ENCODE results near the gene THRA.

The THRA gene

GRCh38 chr17:40086150-40087044 lies 23.6 kb downstream of the THRA start:
- Histone ChIP-seq H3K27ac (ENCODE audit: low read depth, low read length) (no peak overlapping the region), H4K20me1 (ENCODE audit: control insufficient read depth, insufficient read depth, low read depth, low read length) (no peaks in the 10 kb centered on the region), H3K27me3 (ENCODE audit: control insufficient read depth, low read length) (no peaks in the 10 kb centered on the region), H3K79me2 (ENCODE audit: control insufficient read depth, low read length) (no peaks in the 10 kb centered on the region), H3K4me2 (ENCODE audit: low read length) (no peak overlapping the region), H3K9me2 (replicated peaks; ENCODE audit: control insufficient read depth, low read length) (no peaks in the 10 kb centered on the region), H3K36me3 (ENCODE audit: control insufficient read depth, low read length) (no peaks in the 10 kb centered on the region), H3F3A (ENCODE audit: control insufficient read depth, insufficient read depth) (no peaks in the 10 kb centered on the region), H3K4me1 (ENCODE audit: control insufficient read depth, low read length) (no peaks in the 10 kb centered on the region), H3K4me3 (ENCODE audit: low read length) (no peak overlapping the region), H3K9me3 (ENCODE audit: control insufficient read depth, insufficient read depth, low read length) (no peaks in the 10 kb centered on the region)
- TF ChIP-seq, protein P1, sequence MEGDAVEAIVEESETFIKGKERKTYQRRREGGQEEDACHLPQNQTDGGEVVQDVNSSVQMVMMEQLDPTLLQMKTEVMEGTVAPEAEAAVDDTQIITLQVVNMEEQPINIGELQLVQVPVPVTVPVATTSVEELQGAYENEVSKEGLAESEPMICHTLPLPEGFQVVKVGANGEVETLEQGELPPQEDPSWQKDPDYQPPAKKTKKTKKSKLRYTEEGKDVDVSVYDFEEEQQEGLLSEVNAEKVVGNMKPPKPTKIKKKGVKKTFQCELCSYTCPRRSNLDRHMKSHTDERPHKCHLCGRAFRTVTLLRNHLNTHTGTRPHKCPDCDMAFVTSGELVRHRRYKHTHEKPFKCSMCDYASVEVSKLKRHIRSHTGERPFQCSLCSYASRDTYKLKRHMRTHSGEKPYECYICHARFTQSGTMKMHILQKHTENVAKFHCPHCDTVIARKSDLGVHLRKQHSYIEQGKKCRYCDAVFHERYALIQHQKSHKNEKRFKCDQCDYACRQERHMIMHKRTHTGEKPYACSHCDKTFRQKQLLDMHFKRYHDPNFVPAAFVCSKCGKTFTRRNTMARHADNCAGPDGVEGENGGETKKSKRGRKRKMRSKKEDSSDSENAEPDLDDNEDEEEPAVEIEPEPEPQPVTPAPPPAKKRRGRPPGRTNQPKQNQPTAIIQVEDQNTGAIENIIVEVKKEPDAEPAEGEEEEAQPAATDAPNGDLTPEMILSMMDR (IDR thresholded peaks at IDR 0.05; ENCODE audit: low read depth, low read length, poor library complexity, severe bottlenecking), result peak; percentile 97
- no peak for TF ChIP-seq EZH2phosphoT487 (IDR thresholded peaks at IDR 0.05; ENCODE audit: borderline replicate concordance, low read length)

- no peak overlapping the region for H3K4me2 ChIP-seq (ENCODE audit: low read length)
These were observed 24.5 kb downstream of the THRA start for GRCh38 chr17:40087049-40087794.

DNA sequence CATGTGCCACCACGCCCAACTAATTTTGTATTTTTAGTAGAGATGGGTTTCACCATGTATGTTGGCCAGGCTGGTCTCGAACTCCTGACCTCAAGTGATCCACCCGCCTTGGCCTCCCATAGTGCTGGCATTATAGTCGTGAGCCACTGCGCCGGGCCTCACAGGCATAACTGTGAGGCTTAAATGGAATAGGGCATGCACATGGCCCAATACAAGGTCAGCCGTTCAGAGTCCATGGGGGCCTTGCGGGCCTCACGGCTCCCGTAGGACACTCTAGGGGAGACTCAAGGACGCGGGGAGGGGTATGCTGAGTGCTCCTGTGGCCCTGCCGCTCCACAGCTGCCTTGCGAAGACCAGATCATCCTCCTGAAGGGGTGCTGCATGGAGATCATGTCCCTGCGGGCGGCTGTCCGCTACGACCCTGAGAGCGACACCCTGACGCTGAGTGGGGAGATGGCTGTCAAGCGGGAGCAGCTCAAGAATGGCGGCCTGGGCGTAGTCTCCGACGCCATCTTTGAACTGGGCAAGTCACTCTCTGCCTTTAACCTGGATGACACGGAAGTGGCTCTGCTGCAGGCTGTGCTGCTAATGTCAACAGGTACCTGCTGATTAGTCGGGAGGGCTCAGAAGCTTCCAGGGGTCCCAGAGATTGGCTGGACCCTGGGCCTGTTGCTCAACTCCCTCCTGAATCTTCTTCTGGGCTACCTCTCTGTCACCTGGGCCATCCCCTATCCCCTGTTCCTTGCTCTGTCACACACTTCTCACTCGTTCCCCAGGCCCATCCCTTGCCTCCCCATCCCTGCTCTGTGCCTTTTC lies 25.3 kb downstream of the THRA start:
- H3K4me2 ChIP-seq (ENCODE audit: low read length), result no peak overlapping the region
- no peaks in the 10 kb centered on the region for H3K79me2 ChIP-seq (ENCODE audit: control insufficient read depth, low read length)
- no peak for TF ChIP-seq EZH2phosphoT487 (IDR thresholded peaks at IDR 0.05; ENCODE audit: borderline replicate concordance, low read length)
- H3K4me1 ChIP-seq (ENCODE audit: control insufficient read depth, low read length), result no peaks in the 10 kb centered on the region
- H3F3A ChIP-seq (ENCODE audit: control insufficient read depth, insufficient read depth), result no peaks in the 10 kb centered on the region
- no peaks in the 10 kb centered on the region for H3K27me3 ChIP-seq (ENCODE audit: control insufficient read depth, low read length)
- no peaks in the 10 kb centered on the region for H4K20me1 ChIP-seq (ENCODE audit: control insufficient read depth, insufficient read depth, low read depth, low read length)
- no peaks in the 10 kb centered on the region for H3K9me3 ChIP-seq (ENCODE audit: control insufficient read depth, insufficient read depth, low read length)
- H3K4me3 ChIP-seq (ENCODE audit: low read length), result no peak overlapping the region
- H3K36me3 ChIP-seq (ENCODE audit: control insufficient read depth, low read length), result no peaks in the 10 kb centered on the region
- H3K9me2 ChIP-seq (replicated peaks; ENCODE audit: control insufficient read depth, low read length), result no peaks in the 10 kb centered on the region
- no peak overlapping the region for H3K27ac ChIP-seq (ENCODE audit: low read depth, low read length)

More at GRCh38 chr17:40087049-40087794, 24.5 kb downstream of the THRA start:
- no peaks in the 10 kb centered on the region for H4K20me1 ChIP-seq (ENCODE audit: control insufficient read depth, insufficient read depth, low read depth, low read length)
- H3K27ac ChIP-seq (ENCODE audit: low read depth, low read length), result no peak overlapping the region
- no peak overlapping the region for H3K4me3 ChIP-seq (ENCODE audit: low read length)
- H3K9me3 ChIP-seq (ENCODE audit: control insufficient read depth, insufficient read depth, low read length), result no peaks in the 10 kb centered on the region
- no peaks in the 10 kb centered on the region for H3K4me1 ChIP-seq (ENCODE audit: control insufficient read depth, low read length)
- TF ChIP-seq EZH2phosphoT487 (IDR thresholded peaks at IDR 0.05; ENCODE audit: borderline replicate concordance, low read length), result no peak
- TF ChIP-seq, protein P1 (IDR thresholded peaks at IDR 0.05; ENCODE audit: low read depth, low read length, poor library complexity, severe bottlenecking), result no peak
- H3K79me2 ChIP-seq (ENCODE audit: control insufficient read depth, low read length), result no peaks in the 10 kb centered on the region
- no peaks in the 10 kb centered on the region for H3K27me3 ChIP-seq (ENCODE audit: control insufficient read depth, low read length)
- no peaks in the 10 kb centered on the region for H3F3A ChIP-seq (ENCODE audit: control insufficient read depth, insufficient read depth)
- H3K36me3 ChIP-seq (ENCODE audit: control insufficient read depth, low read length), result no peaks in the 10 kb centered on the region
- no peaks in the 10 kb centered on the region for H3K9me2 ChIP-seq (replicated peaks; ENCODE audit: control insufficient read depth, low read length)

Data from DOHH2 (cell line).